Mucosa of descending colon (tissue), 3 donors: ENCODE results near the gene FAAP100. TPM values are rescaled to one million over a fixed set of nuclear protein-coding genes. Genes with fewer than 3 reads are reported as not detected.
"Not testable (repeated sequence)": the region's sequence is repeated elsewhere in the genome, so short reads cannot be mapped to it uniquely, and the experiment has no call there.

ENCODE experiments used
- ATAC-seq: fragments of 200-7000 bp; cut with Tn5 transposase; one replicate; pipeline ENCODE4 v1.9.1; 2020; ENCODE audit warnings: mild to moderate bottlenecking, moderate library complexity
- DNase-seq, 3 donors: peaks; one replicate each; pipeline ENCODE4 v3.0.0-alpha.2; 2020
- H3K36me3 ChIP-seq: fragments of 200-600 bp; one replicate; pipeline ENCODE4 v1.8.0; 2021; ENCODE audit warnings: low read depth, mild to moderate bottlenecking
- H3K4me1 ChIP-seq: fragments of 200-600 bp; one replicate; pipeline ENCODE4 v1.8.0; 2021; ENCODE audit warnings: low read depth, mild to moderate bottlenecking
- H3K4me3 ChIP-seq: fragments of 200-600 bp; one replicate; pipeline ENCODE4 v1.8.0; 2021; ENCODE audit warnings: mild to moderate bottlenecking
- H3K9me3 ChIP-seq: fragments of 200-600 bp; one replicate; pipeline ENCODE4 v1.8.0; 2021; ENCODE audit warnings: mild to moderate bottlenecking
- CTCF ChIP-seq: fragments of 200-600 bp; IDR thresholded peaks from one replicate; pipeline ENCODE4 v1.8.0; 2022; ENCODE audit warnings: antibody characterized with exemption, mild to moderate bottlenecking
- intact Hi-C, 2 donors: fragments of 100-400 bp; cut with DNase I in 1 of 2; cut with micrococcal nuclease in 1 of 2; formaldehyde crosslinking; loops; one replicate each; pipeline versions ENCODE4 v1.11.0 to v1.11.1; 2022; cut with DNase I, micrococcal nuclease
- total RNA-seq, 3 donors: library from RNA; stranded (reverse); fragmentation: NEBNext Ultra II Directional in 2 of 3; extraction: Animal tissue kit (Norgen Biotek cat#: 25700) in 2 of 3; gene quantifications; one replicate each; pipeline versions ENCODE4 v1.2.1 to v1.2.4, GENCODE V29; 2021 to 2023
- donor health status: DM: no; HTN: no; CAD: no; lungs with moderate emphysema.
- donor health status: DM: no; HTN: no; CAD: no.
- donor health status: DM: no; HTN: yes; CAD: no.

FAAP100 gene
- total RNA-seq, 3 donors from 2014 or later, result 23.2 to 28.9 (median 25.0) TPM

- Histone ChIP-seq H3K4me3 (no peak overlapping the region), H3K36me3 (no peaks in the 10 kb centered on the region), H3K9me3 (no peaks in the 10 kb centered on the region), H3K4me1 (peaks cover 13% of the 10 kb centered on the region)
- TF ChIP-seq CTCF, result no peak
- ATAC-seq (no peak), DNase-seq (no peak)
- intact Hi-C loops, result no loop called here
Observed at GRCh38 chr17:81535480-81536298, 16.5 kb downstream of the FAAP100 start.

GRCh38 chr17:81535007-81535328 is 17.2 kb downstream of the FAAP100 start:
- DNase-seq, result no peak
- no peak for ATAC-seq
- no peak for TF ChIP-seq CTCF

GRCh38 chr17:81534157-81535006 is 17.8 kb downstream of the FAAP100 start:
- H3K4me1 ChIP-seq, result peaks cover 13% of the 10 kb centered on the region
- no peak overlapping the region for H3K4me3 ChIP-seq
- DNase-seq (peak in 1 of 3 donors; percentile 21), ATAC-seq (no peak)
- H3K36me3 ChIP-seq, result no peaks in the 10 kb centered on the region
- no peaks in the 10 kb centered on the region for H3K9me3 ChIP-seq
- intact Hi-C loops, result no loop called here
- no peak for TF ChIP-seq CTCF

More at GRCh38 chr17:81535007-81535328, 17.2 kb downstream of the FAAP100 start:
- peaks cover 13% of the 10 kb centered on the region for H3K4me1 ChIP-seq
- intact Hi-C loops, result no loop called here
- no peaks in the 10 kb centered on the region for H3K36me3 ChIP-seq
- H3K4me3 ChIP-seq, result no peak overlapping the region
- H3K9me3 ChIP-seq, result no peaks in the 10 kb centered on the region

- DNase-seq, result no peak
- no peak for ATAC-seq
- H3K4me3 ChIP-seq, result no peak overlapping the region
- no peak for TF ChIP-seq CTCF
- no peaks in the 10 kb centered on the region for H3K36me3 ChIP-seq
- peaks cover 16% of the 10 kb centered on the region for H3K4me1 ChIP-seq
- H3K9me3 ChIP-seq, result no peaks in the 10 kb centered on the region
- intact Hi-C loops, result no loop called here
Observed at GRCh38 chr17:81533339-81534141, 18.6 kb downstream of the FAAP100 start.

- intact Hi-C loops, result no loop called here
- no peaks in the 10 kb centered on the region for H3K36me3 ChIP-seq
- H3K4me3 ChIP-seq, result no peak overlapping the region
- H3K9me3 ChIP-seq, result no peaks in the 10 kb centered on the region
- no peak for TF ChIP-seq CTCF
- no peak for ATAC-seq
- no peak for DNase-seq
- H3K4me1 ChIP-seq, result peaks cover 23% of the 10 kb centered on the region
Observed at GRCh38 chr17:81532490-81533287, 19.5 kb downstream of the FAAP100 start.

- peaks cover 18% of the 10 kb centered on the region for H3K4me1 ChIP-seq
- H3K4me3 ChIP-seq, intact Hi-C loops, H3K9me3 ChIP-seq, DNase-seq, H3K36me3 ChIP-seq, ATAC-seq: not testable (repeated sequence)
Observed at GRCh38 chr17:81531998-81532404, 20.2 kb downstream of the FAAP100 start.

GRCh38 chr17:81531013-81531412 is 21.1 kb downstream of the FAAP100 start:
- ATAC-seq, intact Hi-C loops, H3K4me3 ChIP-seq, DNase-seq, H3K9me3 ChIP-seq, H3K36me3 ChIP-seq: not testable (repeated sequence)
- H3K4me1 ChIP-seq, result peaks cover 14% of the 10 kb centered on the region
